A673 (cell line): ENCODE results near the gene GNG12.

Source experiments
- EZH2 ChIP-seq: fragments of 200-600 bp; sonication (generic); IDR thresholded peaks from 2 replicates; pipeline ENCODE4 v1.6.1; 2017; ENCODE audit warnings: borderline replicate concordance, low read depth, mild to moderate bottlenecking, mixed read lengths, antibody characterized with exemption, low read length; ENCODE audit not compliant: poor library complexity, severe bottlenecking
- TF ChIP-seq, protein P1 (sequence below): fragments of 300-800, 200-600 bp; sonication (generic); conservative IDR thresholded peaks from 2 replicates; pipeline ENCODE4 v1.5.1; 2017; ENCODE audit warnings: low read depth, mild to moderate bottlenecking, antibody characterized with exemption, low read length, moderate library complexity, mixed read lengths

DNA sequence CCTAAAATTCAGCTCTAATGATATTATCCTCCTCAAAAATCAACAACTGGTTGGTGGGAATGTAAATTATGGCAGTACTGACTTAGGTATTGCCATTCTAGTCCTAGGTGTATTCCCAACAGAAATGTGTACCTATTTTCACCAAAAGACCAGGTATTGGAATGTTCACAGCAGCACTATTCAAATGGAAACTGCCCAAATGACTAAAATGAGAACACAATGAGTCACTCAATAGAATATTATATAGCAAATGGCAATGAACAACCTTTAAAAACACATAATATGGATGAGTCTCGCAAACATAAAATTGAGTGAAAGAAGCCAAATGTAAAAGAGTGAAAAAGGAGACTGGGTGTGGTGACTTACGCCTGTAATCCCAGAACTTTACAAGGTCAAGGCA, 103.4 kb downstream of the GNG12 start:
- TF ChIP-seq, protein P1, sequence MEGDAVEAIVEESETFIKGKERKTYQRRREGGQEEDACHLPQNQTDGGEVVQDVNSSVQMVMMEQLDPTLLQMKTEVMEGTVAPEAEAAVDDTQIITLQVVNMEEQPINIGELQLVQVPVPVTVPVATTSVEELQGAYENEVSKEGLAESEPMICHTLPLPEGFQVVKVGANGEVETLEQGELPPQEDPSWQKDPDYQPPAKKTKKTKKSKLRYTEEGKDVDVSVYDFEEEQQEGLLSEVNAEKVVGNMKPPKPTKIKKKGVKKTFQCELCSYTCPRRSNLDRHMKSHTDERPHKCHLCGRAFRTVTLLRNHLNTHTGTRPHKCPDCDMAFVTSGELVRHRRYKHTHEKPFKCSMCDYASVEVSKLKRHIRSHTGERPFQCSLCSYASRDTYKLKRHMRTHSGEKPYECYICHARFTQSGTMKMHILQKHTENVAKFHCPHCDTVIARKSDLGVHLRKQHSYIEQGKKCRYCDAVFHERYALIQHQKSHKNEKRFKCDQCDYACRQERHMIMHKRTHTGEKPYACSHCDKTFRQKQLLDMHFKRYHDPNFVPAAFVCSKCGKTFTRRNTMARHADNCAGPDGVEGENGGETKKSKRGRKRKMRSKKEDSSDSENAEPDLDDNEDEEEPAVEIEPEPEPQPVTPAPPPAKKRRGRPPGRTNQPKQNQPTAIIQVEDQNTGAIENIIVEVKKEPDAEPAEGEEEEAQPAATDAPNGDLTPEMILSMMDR, result no peak
- TF ChIP-seq EZH2, result no peak
